NCI-H510A (cell line): ENCODE results near the gene INHBB.
A peak's percentile ranks its signal among the peaks of the same experiment; 100 is the strongest.

Source experiments
- DNase-seq: peaks from one replicate; lab custom pipeline; 2025; lab: John Stamatoyannopoulos, UW

Gene INHBB

DNA sequence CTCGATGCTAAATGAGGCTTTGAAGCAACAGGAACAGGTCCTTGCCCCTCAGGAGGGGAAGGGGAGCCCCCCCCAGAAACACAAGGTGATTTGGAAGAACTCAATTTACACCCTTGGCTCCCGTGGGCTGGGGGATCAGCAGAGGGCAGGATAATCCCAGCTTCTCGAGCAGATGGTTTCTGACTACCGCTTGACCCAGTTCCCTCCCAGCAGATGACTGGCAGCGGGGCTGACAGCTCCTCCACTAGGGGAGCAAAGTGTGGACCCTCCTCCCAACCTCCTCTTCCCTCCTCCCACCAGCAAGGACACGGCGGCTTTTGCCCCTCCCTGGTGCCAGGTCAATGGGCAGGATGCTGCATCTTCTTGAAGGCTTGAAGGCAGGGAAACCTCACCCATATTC lies 3.5 kb upstream of the INHBB start:
- no peak for DNase-seq

GRCh38 chr2:120343100-120343432 lies 2.9 kb upstream of the INHBB start:
- DNase-seq, result no peak

DNA sequence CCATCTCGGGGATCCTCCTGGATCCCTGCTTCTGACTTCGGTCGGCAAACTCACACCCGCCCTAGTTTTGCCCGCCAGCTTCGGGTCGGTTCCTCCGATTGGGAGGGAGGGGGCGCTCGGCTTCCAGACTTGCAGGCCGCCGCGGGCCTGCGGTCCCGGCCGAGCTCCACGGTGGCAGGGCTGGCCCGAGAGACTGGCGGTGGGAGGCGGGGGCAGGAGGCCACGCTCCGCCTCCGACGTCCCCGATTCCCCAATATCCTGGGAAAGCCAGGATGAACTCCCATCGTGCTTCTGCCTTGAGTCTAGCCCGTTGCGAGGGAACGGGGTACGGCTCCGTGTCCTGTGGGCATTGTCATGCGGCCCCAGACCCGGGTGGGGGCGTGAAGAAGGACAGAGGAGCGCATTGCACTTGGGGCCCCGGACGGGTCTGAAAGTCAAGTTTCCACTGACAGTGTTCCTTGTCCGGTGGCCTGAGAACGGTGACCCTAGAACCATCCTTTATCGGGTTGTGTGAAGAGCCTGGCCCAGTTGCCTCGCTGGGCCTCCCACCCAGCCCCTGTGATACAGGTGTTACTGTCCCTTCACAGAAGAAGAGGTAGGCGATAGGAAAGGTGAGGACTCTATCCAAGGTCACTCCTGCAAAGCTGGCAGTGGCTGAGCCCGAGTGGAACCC lies 2.4 kb upstream of the INHBB start:
- DNase-seq, result peak; percentile 67

DNA sequence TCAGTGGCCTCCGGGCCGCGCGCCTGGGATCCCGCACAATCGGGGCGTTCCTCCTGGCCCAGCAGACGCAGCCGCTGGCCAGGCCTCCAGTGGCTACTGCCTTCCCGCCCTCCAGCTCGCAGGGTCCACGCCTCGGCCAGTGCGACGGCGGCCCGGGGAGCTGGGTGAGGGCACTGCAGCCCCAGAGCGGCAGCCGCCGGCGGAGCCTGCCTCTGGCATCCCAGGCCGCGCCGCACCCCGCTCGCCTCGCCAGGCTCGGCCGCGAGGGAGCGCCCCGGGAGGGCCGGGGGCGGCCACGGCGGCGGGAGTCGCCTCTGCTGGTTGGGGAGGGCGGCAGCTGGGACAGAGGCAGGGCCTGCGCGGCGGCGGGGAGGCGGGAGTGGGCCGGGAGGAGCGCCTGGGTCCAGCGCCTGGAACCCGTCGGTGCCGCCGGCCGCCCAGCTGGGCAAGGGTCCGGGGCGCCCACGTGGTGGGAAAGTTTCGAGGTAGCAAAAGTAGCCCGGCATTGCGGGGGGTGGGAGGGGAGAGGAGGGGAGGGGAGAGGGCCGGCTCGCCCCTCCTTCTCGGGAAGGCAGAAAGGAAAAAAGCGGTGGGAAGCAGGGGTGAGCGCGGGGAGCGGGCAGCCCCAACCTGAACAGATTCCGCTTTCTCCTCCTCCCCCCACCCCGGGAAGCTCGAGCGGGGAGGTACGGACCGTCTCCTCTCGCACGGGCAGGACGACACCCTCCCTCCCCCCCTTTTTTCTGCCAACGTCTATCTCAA lies 1.5 kb upstream of the INHBB start:
- DNase-seq, result peak; percentile 29

- DNase-seq, result no peak
Measured at GRCh38 chr2:120344976-120345581, 857 bp upstream of the INHBB start.

DNA sequence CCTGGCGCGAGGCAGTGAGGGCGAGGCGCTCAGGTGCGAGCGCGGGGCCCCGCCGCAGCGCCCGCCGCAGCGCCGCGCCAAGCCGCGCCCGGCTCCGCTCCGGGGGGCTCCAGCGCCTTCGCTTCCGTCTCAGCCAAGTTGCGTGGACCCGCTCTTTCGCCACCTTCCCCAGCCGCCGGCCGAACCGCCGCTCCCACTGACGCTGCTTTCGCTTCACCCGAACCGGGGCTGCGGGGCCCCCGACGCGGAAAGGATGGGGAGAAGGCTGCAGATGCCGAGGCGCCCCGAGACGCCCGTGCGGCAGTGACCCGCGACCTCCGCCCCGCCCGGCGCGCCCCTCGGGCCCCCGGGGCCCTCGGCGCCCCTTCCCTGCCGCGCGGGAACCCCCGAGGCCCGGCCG lies 328 bp upstream of the INHBB start:
- DNase-seq, result no peak

DNA sequence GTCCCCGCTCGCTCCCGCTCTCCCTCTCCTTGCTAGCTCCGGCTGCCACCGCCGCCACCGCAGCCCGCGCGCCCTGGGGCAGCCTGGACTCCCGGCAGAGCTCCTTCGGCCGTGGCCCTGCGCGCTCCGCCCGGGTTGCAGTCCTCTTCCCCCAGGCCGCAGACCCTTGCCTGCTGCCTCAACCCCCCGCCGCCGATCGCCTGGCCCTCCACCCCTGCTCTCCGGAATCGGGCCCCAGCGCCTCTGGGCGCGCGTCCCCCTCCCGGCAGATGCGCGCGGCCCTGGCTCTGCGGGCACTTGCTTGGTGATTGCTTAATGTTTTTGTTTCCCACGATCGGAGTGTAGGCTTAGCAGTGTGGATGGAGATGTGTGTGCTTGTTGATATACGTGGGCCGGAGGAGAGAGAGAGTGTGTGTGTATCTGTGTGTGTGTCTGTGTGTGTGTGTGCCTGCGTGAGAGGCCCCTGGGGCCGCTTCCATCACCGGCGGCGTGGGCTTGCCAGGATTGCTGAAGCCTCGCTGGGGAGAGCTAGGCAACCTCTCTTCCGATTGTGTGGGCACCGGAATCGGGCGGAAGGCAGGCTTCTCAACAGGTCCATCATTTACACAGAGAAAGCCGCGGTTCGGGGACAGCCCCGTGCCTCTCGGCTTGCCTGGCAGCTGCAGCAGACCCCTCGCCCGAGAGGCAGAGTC lies 877 bp downstream of the INHBB start:
- peak; percentile 18 for DNase-seq

- peak; percentile 8 for DNase-seq
Measured at GRCh38 chr2:120347396-120348060, 1.6 kb downstream of the INHBB start.

- peak; percentile 42 for DNase-seq
Measured at GRCh38 chr2:120348134-120348736, 2.3 kb downstream of the INHBB start.

- DNase-seq, result no peak
Measured at GRCh38 chr2:120348737-120349439, 3.0 kb downstream of the INHBB start.

- no peak for DNase-seq
Measured at GRCh38 chr2:120349440-120349921, 3.5 kb downstream of the INHBB start.

DNA sequence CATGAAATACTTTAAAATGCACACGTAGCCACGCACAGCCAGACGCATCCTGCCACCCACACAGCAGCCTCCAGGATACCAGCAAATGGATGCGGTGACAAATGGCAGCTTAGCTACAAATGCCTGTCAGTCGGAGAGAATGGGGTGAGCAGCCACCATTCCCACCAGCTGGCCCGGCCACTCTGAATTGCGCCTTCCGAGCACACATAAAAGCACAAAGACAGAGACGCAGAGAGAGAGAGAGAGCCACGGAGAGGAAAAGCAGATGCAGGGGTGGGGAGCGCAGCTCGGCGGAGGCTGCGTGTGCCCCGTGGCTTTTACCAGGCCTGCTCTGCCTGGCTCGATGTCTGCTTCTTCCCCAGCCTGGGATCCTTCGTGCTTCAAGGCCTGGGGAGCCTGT lies 4.1 kb downstream of the INHBB start:
- DNase-seq, result no peak

- no peak for DNase-seq
Measured at GRCh38 chr2:120350801-120351320, 4.9 kb downstream of the INHBB start.

GRCh38 chr2:120352696-120353590 lies 7.0 kb downstream of the INHBB start:
- DNase-seq, result no peak

- DNase-seq, result no peak
Measured at GRCh38 chr2:120353591-120353898, 7.6 kb downstream of the INHBB start.

DNA sequence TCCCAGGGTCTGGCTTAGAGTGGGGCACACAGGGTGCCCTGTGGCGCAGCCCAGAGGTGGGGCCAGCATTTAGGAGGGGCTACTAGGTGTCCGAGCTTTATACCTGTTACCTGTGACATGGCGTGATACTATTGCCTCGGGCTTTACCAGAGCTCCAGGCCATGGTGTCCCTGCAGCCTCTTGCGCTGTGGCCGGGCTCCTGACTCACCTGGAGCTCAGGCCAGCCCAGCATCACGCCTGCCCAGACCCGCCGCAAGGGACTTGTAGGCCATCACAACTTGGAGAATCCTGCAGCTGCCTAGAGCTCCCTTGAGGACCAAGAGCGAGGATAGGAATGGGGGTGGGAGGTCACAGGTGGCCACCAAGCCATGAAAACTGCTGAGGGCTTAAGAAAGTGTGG lies 8.0 kb downstream of the INHBB start:
- DNase-seq, result no peak

- DNase-seq, result no peak
Measured at GRCh38 chr2:120354467-120354866, 8.5 kb downstream of the INHBB start.

DNA sequence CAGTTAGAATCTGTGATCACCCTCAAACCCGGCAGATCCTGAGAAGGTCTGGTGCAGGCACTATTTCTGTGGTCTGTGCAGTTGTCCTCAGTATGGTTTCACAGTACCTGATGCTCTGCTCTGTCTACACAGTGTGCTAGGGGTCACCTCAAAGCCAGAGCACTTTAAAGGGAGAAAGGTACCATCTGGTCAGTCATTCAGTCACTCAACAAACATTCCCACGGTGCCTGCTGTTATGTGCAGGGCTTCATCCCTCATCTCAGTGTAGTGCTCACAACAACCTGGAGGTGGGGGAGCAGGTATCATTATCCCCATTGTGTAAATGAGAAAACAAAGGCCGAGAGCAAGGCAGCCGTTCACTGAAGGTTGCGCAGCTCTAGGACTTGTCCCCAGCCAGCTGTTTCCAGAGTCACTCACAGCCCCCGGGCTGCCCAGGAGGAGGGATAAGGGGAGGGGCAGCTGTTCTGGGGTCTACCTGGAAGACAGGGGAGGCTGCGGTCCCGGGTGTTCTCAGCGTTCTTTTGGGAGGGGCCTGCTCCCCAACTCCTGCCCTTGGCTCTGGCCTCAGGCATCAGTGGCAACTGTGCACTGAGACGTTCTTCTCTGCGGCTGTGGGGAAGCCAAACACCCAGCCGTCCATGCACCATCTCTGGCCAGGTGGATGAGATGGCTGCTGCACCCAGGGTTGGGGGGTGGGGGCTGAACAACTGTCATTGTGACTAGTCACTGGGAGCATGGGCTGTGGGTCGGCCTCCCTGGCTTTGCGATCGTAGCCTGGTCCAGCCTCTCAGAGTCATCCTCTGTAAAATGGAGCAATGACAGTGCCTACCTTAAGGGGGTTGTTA lies 9.2 kb downstream of the INHBB start:
- DNase-seq, result no peak

DNA sequence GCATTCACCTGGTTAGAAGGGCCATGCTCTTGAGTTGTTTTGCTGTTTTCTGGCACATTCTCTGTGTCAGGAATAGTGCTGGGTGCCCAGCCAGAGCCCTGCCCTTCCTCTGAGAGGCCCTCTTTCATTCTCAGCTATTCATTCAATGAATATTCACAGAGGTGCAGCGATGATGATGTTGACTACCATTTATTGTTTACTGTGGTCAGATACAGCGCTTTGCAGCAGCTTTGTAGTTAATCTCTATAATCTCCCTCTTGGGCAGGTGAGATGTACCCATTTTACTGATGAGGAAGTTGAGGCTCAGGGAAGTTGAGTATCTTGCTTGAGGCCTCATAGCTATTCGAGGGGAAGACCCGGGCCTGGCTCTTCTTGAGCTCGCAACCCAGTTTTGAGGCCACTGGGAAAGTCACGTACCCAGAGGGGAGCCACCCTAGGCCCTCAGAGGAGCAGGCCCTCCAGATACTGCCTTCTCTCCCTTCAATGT lies 9.9 kb downstream of the INHBB start:
- DNase-seq, result no peak
